HG02938 (cell line): ENCODE data around the gene PDE4B.
A peak's percentile ranks its signal among the peaks of the same experiment; 100 is the strongest.

Experiments used
- ATAC-seq: cut with Tn5 transposase; IDR thresholded peaks from one replicate; pipeline ENCODE4 v1.9.1; 2021; ENCODE audit warnings: mild to moderate bottlenecking, moderate library complexity; ENCODE audit not compliant: unreplicated experiment

PDE4B gene

GRCh38 chr1:65792669-65793358, at the start of gene PDE4B:
Gene PDE4B, plus strand, starts transcription at chr1:65792895.
- no peak for ATAC-seq

- no peak for ATAC-seq
These were observed 48.0 kb upstream of the PDE4B start for GRCh38 chr1:65744731-65745130.

GRCh38 chr1:65751961-65752360, 40.7 kb upstream of the PDE4B start:
- no peak for ATAC-seq

- no peak for ATAC-seq
These were observed 36.1 kb upstream of the PDE4B start for GRCh38 chr1:65756616-65757015.

GRCh38 chr1:65757531-65757930, 35.2 kb upstream of the PDE4B start:
- ATAC-seq: no peak

- ATAC-seq: no peak
These were observed 34.6 kb upstream of the PDE4B start for GRCh38 chr1:65758128-65758527.

GRCh38 chr1:65759516-65759915, 33.2 kb upstream of the PDE4B start:
- no peak for ATAC-seq

- ATAC-seq: peak; percentile 69
These were observed 30.4 kb upstream of the PDE4B start for GRCh38 chr1:65762081-65762862.

- ATAC-seq: no peak
These were observed 28.6 kb upstream of the PDE4B start for GRCh38 chr1:65764052-65764451.

GRCh38 chr1:65765631-65766030, 27.1 kb upstream of the PDE4B start:
- ATAC-seq: no peak

GRCh38 chr1:65769636-65770035, 23.1 kb upstream of the PDE4B start:
- ATAC-seq: no peak

- no peak for ATAC-seq
These were observed 20.1 kb upstream of the PDE4B start for GRCh38 chr1:65772607-65773006.

- no peak for ATAC-seq
These were observed 19.1 kb upstream of the PDE4B start for GRCh38 chr1:65773391-65774123.

- ATAC-seq: no peak
These were observed 3.9 kb upstream of the PDE4B start for GRCh38 chr1:65788762-65789161.

GRCh38 chr1:65791396-65791795, 1.3 kb upstream of the PDE4B start:
- ATAC-seq: no peak

GRCh38 chr1:65791801-65792668, 660 bp upstream of the PDE4B start:
- no peak for ATAC-seq

GRCh38 chr1:65793359-65793732, 651 bp downstream of the PDE4B start:
- ATAC-seq: no peak

GRCh38 chr1:65795311-65795710, 2.6 kb downstream of the PDE4B start:
- no peak for ATAC-seq

GRCh38 chr1:65799601-65800000, 6.9 kb downstream of the PDE4B start:
- no peak for ATAC-seq

GRCh38 chr1:65804584-65804983, 11.9 kb downstream of the PDE4B start:
- ATAC-seq: no peak

- ATAC-seq: peak; percentile 100
These were observed 19.4 kb downstream of the PDE4B start for GRCh38 chr1:65812065-65812464.
